SIG-M5 treated with dmso at 0.1 percent for 504 hours (cell line): Measurements from ENCODE around the gene ALG3.
A peak's percentile ranks its signal among the peaks of the same experiment; 100 is the strongest.

Experiments used
- DNase-seq: peaks from one replicate; lab custom pipeline; 2025; ENCODE audit not compliant: unreplicated experiment; lab: John Stamatoyannopoulos, UW

The ALG3 gene

GRCh38 chr3:184260724-184261269 lies 12.0 kb upstream of the ALG3 start:
- no peak for DNase-seq

DNA sequence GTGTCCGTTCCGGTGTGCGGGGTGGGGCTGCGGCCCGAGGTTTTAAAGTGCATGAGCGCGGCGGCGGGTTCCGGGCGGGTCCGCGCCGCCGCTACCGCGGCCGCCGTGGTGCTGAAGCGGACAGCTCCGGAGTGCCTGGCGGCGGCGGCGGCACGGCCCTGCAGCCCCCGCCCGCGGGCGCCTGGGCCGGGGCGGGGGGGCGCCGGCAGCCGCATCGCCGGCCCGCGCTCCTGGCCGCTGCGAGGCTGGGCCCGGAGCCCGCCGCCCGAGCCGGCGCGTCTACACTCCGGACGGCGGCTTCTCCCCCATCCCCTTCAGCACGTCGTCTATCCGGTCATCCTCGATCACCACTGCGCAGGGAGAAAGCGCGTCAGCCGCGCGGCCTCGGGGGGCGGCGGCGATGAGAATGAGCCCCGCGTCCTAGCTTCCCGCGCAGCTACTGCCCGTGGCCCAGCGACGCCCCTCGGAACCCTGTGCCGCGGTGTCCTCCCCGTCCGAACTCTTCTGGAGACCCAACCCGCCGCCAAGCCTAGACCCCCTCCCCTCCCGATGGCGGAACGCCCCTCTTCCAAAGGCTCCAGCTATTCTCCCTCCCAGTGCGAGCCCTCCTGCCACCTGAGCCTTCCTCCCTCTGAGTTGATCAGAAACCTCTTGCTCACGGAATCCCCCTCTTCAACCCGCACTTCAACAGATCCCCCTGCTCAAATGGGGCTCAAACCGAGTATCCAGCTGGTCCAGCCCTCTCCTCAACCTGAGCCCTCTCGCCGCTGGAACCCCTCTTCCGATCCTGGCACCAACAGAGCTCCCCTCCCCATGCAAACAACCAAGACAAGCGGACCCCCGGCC lies 11.3 kb upstream of the ALG3 start:
- peak; percentile 53 for DNase-seq

DNA sequence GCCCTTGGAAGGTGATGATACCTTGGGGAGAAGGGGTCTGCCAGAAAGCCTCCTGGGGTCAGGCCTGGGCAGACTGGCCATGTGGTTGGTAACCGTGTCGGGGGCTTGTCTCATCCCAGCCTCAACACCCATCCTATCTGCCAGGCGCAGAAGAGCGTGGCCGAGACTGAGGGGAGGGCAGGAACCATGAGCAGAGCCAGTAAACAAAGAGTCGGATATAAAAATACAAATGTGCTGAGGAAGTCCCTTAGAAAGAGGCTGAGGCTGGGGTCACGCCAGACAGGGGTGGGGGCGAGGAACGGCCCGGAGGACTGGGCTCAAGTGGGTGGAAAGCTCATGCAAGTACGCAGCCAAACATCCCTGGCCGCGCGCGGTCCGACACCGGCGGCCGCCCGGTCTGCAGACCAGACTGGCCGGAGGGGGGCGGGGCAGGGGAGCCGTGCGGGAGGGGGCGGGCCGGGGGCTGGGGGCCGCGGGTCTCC lies 10.7 kb upstream of the ALG3 start:
- DNase-seq: no peak

DNA sequence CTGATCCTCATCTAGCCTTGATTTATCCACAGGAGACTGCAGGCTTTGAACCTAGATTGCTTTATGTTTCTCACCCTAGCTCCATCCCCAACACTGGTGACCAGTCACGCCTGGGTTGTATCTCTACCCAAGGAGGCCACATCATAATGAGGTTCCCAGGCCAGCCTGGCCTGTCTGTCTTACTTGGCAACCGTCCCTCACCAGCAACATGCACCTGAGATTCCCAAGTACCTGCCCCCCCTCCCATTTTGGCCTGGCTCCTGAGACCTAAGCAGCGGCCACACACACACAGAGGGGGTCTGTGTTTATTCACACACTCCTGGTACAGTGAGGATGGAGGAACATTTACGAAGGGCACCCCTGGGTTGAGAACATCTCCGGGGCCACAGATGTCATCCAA lies 10.2 kb upstream of the ALG3 start:
- no peak for DNase-seq

- no peak for DNase-seq
Measured at GRCh38 chr3:184257083-184257915, 8.5 kb upstream of the ALG3 start.

DNA sequence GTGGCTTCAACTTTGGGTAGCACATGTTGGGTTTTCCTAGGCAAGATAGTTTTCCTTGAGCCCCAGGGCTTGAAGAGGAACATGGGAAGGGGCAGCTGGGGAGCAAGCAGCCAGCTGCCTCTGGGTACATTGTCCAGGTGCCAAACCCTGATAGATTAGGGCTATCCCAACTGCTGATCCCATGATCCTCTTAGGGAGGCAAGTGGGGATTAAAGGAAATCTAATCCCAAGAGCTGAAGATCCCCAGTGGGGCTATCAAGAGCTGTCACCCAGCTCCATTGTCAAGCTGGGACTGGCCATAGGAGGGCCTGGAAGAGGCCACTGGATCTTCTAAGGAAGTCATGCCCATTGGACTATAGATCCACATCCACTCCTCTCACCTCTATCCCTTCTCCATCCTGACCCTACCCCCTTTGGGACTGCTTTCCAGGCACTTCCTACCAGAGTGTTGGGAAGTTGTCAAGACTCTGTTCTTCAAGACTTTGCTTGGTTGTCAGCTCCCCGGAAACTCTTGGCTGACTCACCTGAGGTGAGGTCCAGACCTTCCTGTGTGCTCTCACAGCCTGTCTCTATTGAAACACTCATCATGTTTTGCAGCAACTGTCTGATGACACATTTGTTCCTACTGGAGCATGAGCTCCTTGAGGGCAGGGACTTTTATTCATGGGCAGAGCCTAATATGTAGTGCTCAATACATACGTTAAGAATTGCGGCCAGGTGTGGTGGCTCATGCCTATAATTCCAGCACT lies 6.7 kb upstream of the ALG3 start:
- DNase-seq: no peak

- DNase-seq: peak; percentile 97
Measured at GRCh38 chr3:184250167-184250828, 1.5 kb upstream of the ALG3 start.

- DNase-seq: peak; percentile 99
Measured at GRCh38 chr3:184249412-184250166, 827 bp upstream of the ALG3 start, which contains the start of gene EEF1AKMT4. Gene EEF1AKMT4, plus strand, starts transcription at chr3:184249672. Its CDS starts 23 bp downstream, at chr3:184249695.

DNA sequence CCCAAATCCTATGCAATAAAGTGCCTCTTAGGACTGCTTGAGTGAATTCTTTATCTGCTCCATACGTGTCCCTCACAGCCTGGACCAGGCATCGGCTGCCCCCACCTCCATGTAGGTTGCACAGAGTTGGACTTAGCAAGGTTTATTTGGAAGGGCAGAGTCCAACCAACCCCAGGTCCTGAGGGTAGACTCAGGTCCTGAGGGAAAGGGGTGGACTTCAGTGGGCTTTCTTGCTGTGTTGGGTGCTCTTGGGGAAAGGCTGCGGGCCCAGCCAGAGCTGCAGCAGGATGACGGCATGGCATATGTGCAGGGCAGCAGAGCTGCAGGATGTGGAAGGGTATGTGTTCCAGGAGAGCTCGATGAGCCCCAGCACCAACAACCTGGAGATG lies 6.5 kb downstream of the ALG3 start:
- no peak for DNase-seq

GRCh38 chr3:184241447-184242296 lies 7.1 kb downstream of the ALG3 start:
- peak; percentile 66 for DNase-seq

DNA sequence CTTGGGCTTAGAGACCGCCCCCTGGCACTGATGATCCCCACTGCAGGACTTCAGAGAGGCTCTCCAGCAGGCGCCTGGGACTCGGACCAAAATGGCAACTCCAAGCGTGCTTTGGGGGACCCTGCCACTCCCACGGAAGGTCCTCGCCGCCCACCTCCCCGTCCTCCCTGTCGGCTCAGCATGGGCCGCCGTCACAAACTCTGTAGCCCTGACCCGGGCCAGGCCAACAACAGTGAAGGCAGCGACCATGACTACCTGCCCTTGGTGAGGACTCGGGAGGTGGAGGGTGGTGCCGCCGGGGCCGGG lies 7.7 kb downstream of the ALG3 start:
- no peak for DNase-seq

GRCh38 chr3:184240384-184241140 lies 8.2 kb downstream of the ALG3 start:
- peak; percentile 44 for DNase-seq

GRCh38 chr3:184239708-184240107 lies 9.1 kb downstream of the ALG3 start:
- no peak for DNase-seq

- DNase-seq: no peak
Measured at GRCh38 chr3:184239221-184239620, 9.5 kb downstream of the ALG3 start.

- no peak for DNase-seq
Measured at GRCh38 chr3:184238246-184238818, 10.4 kb downstream of the ALG3 start.

DNA sequence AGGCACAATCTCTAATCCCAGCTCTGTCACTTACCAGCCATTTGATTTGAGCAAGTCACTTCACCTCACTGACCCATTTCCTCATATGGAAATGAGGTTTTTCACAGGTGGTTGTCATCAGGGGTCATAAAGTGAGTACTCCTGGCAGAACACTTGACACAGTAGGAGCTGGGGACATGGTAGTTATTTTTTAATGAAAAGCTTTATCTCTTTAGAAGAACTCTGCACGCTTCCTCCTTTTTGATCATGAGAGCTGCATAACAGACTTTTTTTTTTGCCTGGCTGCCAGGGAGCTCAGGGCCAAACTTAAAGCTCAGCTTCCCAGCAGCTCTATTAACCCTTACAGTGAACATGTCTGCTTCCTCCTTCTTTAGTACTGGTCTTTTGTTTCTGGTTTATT lies 11.0 kb downstream of the ALG3 start:
- DNase-seq: no peak

DNA sequence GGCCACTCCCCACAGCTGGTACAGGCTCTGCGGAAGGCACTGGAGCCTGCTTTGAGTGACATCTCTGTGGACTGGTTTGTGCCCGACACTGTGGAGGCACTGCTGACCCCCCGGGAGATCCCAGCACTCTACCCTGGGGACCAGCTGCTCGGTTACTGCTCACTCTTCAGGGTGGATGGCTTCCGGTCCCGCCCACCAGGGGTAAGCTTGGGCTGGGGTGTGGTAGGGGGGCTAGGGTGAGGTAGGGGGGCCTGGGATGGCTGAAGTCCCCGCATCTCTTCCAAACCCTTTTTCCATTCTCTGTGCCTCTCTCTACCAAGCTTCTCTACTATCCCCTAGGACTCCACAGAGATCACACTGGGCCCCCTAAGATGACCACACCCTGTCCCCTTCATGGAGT lies 11.6 kb downstream of the ALG3 start:
- no peak for DNase-seq

GRCh38 chr3:184236636-184237035 lies 12.1 kb downstream of the ALG3 start:
- no peak for DNase-seq
